Stimulated activated CD4-positive, alpha-beta T cell treated with anti-CD3 and anti-CD28 coated beads, Interleukin-1b, Interleukin-23, amount 100 ng/mL, for 48 hours (primary cell): Measurements from ENCODE around the gene RAB36.

Experiments used
- DNase-seq: peaks from one replicate; pipeline ENCODE4 v3.0.0-alpha.2; 2020

The RAB36 gene

GRCh38 chr22:23184100-23184763 is 39.0 kb downstream of the RAB36 start:
- no peak for DNase-seq

GRCh38 chr22:23184764-23185113 is 39.5 kb downstream of the RAB36 start:
- DNase-seq: no peak

- no peak for DNase-seq
Observed at GRCh38 chr22:23187211-23187610, 41.9 kb downstream of the RAB36 start.

GRCh38 chr22:23187871-23188700 is 42.8 kb downstream of the RAB36 start:
- DNase-seq: no peak

GRCh38 chr22:23190526-23190925 is 45.2 kb downstream of the RAB36 start:
- DNase-seq: no peak

- DNase-seq: no peak
Observed at GRCh38 chr22:23192133-23192532, 46.9 kb downstream of the RAB36 start.

- no peak for DNase-seq
Observed at GRCh38 chr22:23192558-23192957, 47.3 kb downstream of the RAB36 start.

- no peak for DNase-seq
Observed at GRCh38 chr22:23193196-23193827, 48.0 kb downstream of the RAB36 start.

- DNase-seq: no peak
Observed at GRCh38 chr22:23193882-23194281, 48.6 kb downstream of the RAB36 start.

GRCh38 chr22:23196165-23196564 is 50.9 kb downstream of the RAB36 start:
- no peak for DNase-seq

GRCh38 chr22:23197836-23198235 is 52.6 kb downstream of the RAB36 start:
- no peak for DNase-seq

GRCh38 chr22:23199159-23199558 is 53.9 kb downstream of the RAB36 start:
- no peak for DNase-seq

- DNase-seq: no peak
Observed at GRCh38 chr22:23200898-23201297, 55.6 kb downstream of the RAB36 start.

GRCh38 chr22:23202812-23203451 is 57.7 kb downstream of the RAB36 start:
- DNase-seq: no peak

- no peak for DNase-seq
Observed at GRCh38 chr22:23203452-23204124, 58.3 kb downstream of the RAB36 start.

GRCh38 chr22:23204125-23204488 is 58.8 kb downstream of the RAB36 start:
- no peak for DNase-seq

GRCh38 chr22:23204541-23205157 is 59.4 kb downstream of the RAB36 start:
- DNase-seq: no peak

GRCh38 chr22:23205339-23206049 is 60.2 kb downstream of the RAB36 start:
- no peak for DNase-seq

- DNase-seq: no peak
Observed at GRCh38 chr22:23206915-23207314, 61.6 kb downstream of the RAB36 start.

- no peak for DNase-seq
Observed at GRCh38 chr22:23207729-23208393, 62.6 kb downstream of the RAB36 start.

GRCh38 chr22:23210428-23211170 is 65.3 kb downstream of the RAB36 start:
- DNase-seq: no peak
